ENCODE measurements around the gene TTLL5.

Gene TTLL5

GRCh38 chr14:75861161-75861621 is 200.1 kb downstream of the TTLL5 start:
- no peak for DNase-seq (ENCODE audit: low read depth in 2 of 2)

DNA sequence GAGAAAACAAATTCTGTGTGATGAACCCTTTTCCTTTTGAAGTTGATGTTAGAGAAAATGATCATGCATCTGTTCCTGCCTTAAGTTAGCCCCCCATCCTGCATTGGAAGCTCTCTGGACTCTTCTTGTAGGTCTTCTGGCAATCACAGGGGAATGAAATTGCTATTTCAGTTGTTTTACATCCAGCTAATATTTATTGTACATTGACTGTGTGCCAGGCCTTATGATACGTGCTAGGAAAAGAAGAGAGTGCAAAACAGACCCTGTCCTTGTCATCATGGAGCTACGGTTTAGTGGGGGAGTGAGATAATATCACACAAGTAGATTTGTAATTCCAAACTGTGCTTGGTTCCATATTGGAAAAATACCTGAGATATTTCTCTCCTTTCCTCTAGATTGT is 202.2 kb downstream of the TTLL5 start:
- DNase-seq (ENCODE audit: low read depth in 2 of 2): no peak

DNA sequence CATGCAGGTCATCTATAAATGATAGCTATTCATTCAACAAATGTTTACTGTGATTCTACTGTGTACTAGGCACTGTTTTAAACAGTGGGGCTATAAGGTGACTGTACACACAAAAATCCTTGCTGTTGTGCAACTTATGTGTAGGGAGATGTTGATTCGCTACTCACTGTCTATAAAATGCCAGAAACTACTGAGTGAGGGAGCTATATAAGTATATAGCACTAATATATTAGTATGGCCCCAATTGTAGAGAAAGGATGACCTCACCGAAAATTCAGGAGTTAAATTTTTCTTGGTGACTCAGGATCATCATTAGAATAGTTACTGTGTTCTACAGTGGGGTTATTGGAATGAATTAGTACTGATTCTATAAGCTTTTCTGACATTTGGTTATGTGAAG is 203.3 kb downstream of the TTLL5 start:
- peak; percentile 85 to 89 for DNase-seq (ENCODE audit: low read depth in 2 of 2)

DNA sequence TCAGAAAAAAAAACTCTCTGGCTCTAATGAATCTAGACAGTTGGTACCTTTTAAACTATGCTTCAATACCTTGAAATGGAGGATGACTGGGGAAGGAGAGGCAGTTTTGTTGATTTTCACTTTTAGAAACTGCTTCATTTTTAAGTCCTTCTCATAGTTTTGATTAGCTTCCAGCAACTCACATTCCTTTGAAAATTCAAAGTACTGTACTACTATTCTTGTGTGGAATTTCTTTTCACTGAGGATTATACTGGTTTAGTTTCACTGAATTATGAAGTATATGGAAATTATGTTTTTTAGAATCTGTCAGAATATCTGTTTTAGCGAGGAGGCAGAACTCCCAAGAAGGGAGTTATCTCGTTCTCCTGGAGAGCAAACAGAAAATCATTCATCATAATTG is 204.5 kb downstream of the TTLL5 start:
- DNase-seq (ENCODE audit: low read depth in 2 of 2): no peak

GRCh38 chr14:75866970-75867369 is 205.9 kb downstream of the TTLL5 start:
- DNase-seq (ENCODE audit: low read depth in 2 of 2): no peak

- no peak for DNase-seq (ENCODE audit: low read depth in 2 of 2)
Measured at GRCh38 chr14:75871181-75871880, 210.3 kb downstream of the TTLL5 start.

- DNase-seq (ENCODE audit: low read depth in 2 of 2): no peak
Measured at GRCh38 chr14:75875958-75876357, 214.9 kb downstream of the TTLL5 start.

- DNase-seq (ENCODE audit: low read depth in 2 of 2): no peak
Measured at GRCh38 chr14:75876530-75876929, 215.5 kb downstream of the TTLL5 start.

GRCh38 chr14:75877292-75877691 is 216.2 kb downstream of the TTLL5 start:
- peak; percentile 87 to 88 for DNase-seq (ENCODE audit: low read depth in 2 of 2)

- DNase-seq (ENCODE audit: low read depth in 2 of 2): no peak
Measured at GRCh38 chr14:75877884-75878283, 216.8 kb downstream of the TTLL5 start.

- DNase-seq (ENCODE audit: low read depth in 2 of 2): peak; percentile 92
Measured at GRCh38 chr14:75879031-75879430, 218.0 kb downstream of the TTLL5 start.

GRCh38 chr14:75880512-75880911 is 219.5 kb downstream of the TTLL5 start:
- no peak for DNase-seq (ENCODE audit: low read depth in 2 of 2)

DNA sequence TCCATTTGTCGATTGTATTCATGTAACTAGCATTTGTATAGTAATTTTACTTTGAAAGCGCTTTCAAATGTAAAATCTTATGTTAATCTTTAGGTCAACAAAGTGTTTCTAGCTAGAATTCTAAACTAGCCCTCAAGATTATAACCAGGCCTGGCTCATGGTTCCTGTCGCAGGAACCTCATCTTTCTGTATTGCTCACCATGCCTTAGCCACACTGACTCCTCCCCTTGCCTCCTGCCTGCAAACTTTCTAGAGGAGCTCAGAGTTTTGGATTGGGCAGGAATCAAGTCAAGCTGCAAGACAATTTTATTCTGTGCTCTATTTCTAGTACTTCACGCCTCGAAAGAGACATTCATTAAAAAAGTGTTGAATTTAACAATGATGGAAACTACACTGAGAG is 220.9 kb downstream of the TTLL5 start:
- DNase-seq (ENCODE audit: low read depth in 2 of 2): no peak

GRCh38 chr14:75884198-75884611 is 223.2 kb downstream of the TTLL5 start:
- peak; percentile 82 to 83 for DNase-seq (ENCODE audit: low read depth in 2 of 2)

GRCh38 chr14:75885829-75886228 is 224.8 kb downstream of the TTLL5 start:
- no peak for DNase-seq (ENCODE audit: low read depth in 2 of 2)

DNA sequence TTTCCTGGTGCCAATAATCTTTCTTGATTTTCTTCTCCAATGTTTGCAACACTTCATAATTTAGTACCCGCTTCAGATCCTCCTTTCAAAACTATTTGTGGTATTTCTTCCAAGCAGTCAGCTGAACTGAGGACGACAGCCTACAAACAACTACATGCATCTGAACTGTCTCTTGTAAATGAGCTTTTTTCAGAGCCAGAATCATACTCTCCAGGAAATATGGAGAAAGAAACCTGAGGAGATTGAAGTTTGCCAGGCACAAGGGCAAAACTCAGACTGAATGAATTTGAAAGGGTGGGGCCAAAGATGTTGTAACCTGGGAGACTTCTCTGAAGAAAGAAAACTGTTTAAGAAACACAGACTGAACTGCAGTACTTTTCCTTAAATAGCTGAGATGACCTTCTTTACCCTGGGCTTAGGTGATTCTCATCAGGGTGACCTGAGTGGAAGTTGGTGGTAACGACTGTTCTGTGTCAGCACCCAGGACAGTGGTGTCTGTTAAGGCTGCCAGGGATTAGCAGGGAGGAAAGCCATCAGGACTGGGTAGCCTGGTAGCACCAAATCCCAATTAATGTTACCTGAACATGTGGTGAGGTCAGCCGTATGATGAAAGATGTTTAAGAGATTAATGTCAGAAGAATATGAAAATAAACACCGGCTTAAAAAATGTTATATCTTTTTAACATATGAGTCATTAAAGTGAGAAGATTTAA is 225.7 kb downstream of the TTLL5 start:
- DNase-seq (ENCODE audit: low read depth in 2 of 2): no peak

GRCh38 chr14:75888945-75889344 is 227.9 kb downstream of the TTLL5 start:
- DNase-seq (ENCODE audit: low read depth in 2 of 2): no peak

DNA sequence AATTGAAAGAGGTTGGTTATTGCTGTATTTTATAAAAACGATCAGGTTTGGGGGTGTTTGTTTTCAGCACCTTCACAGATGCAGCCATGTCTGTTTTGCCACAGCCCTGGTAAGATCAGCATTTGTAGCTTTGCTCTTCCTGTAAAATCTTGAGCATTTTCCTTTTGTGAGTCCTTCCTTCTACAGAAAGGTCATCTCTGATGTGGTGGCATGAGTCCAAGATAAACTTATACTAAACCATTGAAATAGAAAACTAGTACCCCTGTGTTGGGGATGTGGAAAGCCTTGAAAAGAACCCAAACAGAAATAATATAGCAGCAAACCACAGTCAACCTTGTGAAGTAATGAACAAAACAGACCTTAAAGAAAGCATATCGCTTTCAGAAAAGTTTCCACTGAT is 235.3 kb downstream of the TTLL5 start:
- no peak for DNase-seq (ENCODE audit: low read depth in 2 of 2)

DNA sequence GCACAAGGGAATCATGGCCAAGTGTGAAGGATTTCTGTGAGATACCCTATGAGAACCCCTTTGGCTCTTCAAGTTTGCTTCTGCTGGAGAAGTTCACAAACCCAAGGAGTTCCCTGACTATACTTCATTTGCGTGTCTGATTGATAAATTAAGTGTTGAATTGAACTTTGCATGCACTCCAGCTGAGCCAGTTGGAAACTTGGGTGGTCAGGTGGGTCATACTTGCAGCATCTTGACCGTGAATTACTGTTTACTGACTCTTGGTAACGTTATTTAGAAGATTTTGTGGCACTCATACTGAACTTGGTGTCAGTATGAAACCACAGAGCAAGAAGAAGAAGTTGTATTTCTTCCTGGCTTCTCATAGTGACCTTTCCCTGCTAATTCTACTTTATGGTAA is 243.3 kb downstream of the TTLL5 start:
- DNase-seq (ENCODE audit: low read depth in 2 of 2): no peak

DNA sequence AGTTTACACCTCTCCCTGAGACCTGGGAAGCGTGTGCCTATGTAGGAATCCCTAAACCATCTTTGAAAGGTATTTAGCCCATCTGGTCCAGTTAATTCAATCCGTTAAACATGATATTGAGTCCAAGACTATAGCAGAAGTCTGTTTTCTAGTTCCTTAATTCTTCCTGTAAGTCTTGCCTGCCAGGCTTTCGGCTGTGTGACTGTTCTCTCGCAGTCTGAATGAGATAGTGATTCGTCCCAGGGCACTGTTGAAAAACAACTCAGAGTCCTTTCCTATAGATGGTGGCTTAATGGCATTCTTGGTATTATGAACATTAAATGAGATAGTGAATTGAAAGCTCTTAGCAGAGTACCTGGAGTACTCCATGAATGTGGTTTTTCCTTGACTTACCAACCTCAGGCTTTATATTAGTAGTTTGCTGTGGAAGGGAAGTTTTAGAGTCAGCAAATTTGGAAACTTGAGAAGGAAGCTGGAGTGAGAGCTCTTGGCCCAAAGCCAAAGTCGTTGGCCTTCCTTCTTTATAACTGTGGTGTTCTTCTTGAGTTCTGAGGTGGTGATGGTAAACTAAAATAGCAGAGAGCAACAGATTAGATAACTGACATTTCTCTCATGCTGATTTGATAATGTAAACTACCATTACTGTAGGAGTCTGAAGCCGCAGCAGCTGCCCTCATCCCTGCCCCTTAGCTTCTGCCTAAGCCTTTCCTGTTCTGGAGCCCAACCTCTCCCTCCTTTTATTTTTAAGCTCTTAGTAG is 244.3 kb downstream of the TTLL5 start:
- no peak for DNase-seq (ENCODE audit: low read depth in 2 of 2)

DNA sequence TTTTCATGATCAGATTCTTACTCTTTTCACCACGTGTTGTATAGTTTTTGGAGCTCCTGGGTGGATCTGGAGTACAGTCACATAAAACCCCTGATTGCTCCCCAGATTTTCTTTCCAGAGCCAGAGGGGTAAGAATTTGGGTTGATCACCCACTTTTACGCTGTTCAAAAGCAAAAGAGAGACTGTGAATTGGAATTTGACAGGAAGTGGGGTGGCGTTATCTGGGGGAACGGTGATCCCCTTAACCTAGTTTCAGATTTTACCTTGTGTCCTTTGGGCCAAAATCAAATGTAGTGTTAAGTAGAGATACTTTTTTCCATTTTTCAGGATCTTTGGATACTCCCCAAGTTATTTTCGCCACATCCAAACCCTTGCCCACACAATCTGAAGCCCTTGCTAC is 245.2 kb downstream of the TTLL5 start:
- DNase-seq (ENCODE audit: low read depth in 2 of 2): no peak

DNA sequence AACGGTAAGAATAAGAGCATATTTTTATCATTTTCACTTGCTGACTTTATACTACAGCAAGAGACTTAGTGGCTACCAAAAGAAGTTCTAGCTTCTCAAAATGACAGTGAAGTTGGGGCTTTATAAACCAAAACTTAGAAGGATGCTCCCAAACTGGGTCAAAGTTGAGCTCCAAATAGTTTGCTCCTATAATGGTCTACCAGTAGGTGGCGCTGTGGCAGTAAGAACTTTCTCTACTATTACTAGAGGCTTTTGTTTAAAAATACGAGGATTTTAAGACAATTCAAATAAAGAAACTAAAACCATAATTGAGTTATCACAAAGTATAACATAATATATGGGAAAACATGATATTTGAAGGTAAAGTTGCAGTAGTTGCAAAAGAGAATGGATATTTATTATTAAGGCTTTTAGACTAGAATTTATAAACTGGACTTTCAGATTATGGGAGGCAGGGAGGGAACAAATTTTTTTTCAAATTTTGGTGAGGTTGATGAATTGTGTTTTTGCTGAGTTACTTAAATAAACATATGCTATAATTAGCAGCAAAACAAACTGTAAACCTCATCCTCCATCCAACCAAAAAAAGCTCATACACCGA is 245.7 kb downstream of the TTLL5 start:
- DNase-seq (ENCODE audit: low read depth in 2 of 2): peak in 1 of 2 experiments; percentile 40

All from fibroblast of skin of left biceps (primary cell).